Stomach smooth muscle (tissue), 2 donors: ENCODE data around the gene UBR1.
"Not testable (repeated sequence)": the region's sequence is repeated elsewhere in the genome, so short reads cannot be mapped to it uniquely, and the experiment has no call there.

Experiments
- H3K27ac ChIP-seq: one replicate; pipeline ENCODE4 v1.7.0; 2013; ENCODE audit warnings: mild to moderate bottlenecking, low read length, inconsistent platforms
- H3K27me3 ChIP-seq, 2 donors: one replicate each; pipeline ENCODE4 v1.7.0; 2013; ENCODE audit warnings: low read length in 2 of 2; ENCODE audit not compliant: insufficient read depth in 2 of 2, control insufficient read depth in 1 of 2
- H3K36me3 ChIP-seq, 2 donors: one replicate each; pipeline ENCODE4 v1.7.0; 2013; ENCODE audit warnings: low read length in 2 of 2; ENCODE audit not compliant: control insufficient read depth in 2 of 2, insufficient read depth in 2 of 2
- H3K4me1 ChIP-seq: one replicate; pipeline ENCODE4 v1.7.0; 2013; ENCODE audit warnings: low read length; ENCODE audit not compliant: control insufficient read depth, insufficient read depth
- H3K4me3 ChIP-seq, 2 donors: one replicate each; pipeline ENCODE4 v1.7.0; 2013; ENCODE audit warnings: low read length in 2 of 2
- H3K9ac ChIP-seq, 2 donors: one replicate each; pipeline ENCODE4 v1.7.0; 2013; ENCODE audit warnings: low read length in 2 of 2, mild to moderate bottlenecking in 1 of 2
- H3K9me3 ChIP-seq, 2 donors: one replicate each; pipeline ENCODE4 v1.7.0; 2013; ENCODE audit warnings: low read length in 2 of 2; ENCODE audit not compliant: control insufficient read depth in 2 of 2
- donor health status: healthy.
- donor health status: Pancreatic carcinoma.

The UBR1 gene

DNA sequence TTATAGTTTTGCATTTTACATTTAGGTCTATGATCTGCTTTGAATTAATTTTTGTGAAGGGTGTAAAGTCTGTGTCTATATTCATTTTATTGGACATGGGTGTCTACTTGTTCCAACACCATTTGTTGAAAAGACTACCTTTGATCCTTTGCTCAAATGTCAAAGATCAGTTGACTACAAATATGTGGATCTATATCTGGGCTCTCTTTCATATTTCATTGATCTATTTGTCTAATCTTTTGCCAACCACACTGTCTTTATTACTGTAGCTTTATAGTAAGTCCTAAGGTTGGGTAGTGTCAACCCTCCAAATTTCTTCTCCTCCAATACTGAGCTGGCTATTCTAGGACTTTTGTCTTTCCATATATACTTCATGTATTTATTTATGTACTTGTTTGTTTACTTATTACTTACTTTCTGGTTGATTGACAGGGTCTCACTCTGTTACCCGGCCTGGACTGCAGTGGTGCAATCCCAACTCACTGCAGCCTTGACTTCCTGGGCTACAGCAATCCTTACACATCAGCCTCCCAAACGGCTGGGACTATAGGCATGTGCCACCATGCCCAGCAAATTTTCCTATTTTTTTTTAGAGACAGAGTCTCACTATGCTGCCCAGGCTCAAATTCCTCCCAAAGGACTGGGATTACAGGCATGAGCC lies 131.5 kb downstream of the UBR1 start:
- Histone ChIP-seq H3K36me3 (peaks cover 32 to 42% of the 10 kb centered on the region in 2 donors), H3K4me1 (no peaks in the 10 kb centered on the region), H3K9me3 (no peaks in the 10 kb centered on the region), H3K9ac (no peak overlapping the region), H3K27me3 (no peaks in the 10 kb centered on the region), H3K4me3 (no peak overlapping the region), H3K27ac (no peak overlapping the region)

DNA sequence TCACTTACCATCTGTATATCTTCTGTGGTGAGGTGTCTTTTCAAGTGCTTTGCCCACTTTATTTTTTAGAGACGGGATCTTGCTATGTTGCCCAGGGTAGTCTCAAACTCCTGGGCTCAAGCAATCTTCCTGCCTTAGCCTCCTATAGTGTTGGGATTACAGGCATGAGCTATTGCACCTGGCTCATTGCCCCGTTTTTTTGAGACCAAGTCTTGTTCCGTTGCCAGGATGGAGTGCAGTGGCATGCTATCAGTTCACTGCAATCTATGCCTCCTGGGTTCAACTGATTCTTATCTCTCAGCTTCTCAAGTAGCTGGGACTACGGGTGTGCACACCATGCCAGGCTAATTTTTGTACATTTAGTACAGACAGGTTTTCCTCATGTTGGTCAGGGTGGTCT lies 132.7 kb downstream of the UBR1 start:
- H3K36me3 ChIP-seq, result peaks cover 34 to 41% of the 10 kb centered on the region in 2 donors
- no peaks in the 10 kb centered on the region for H3K9me3 ChIP-seq
- no peaks in the 10 kb centered on the region for H3K4me1 ChIP-seq
- no peaks in the 10 kb centered on the region for H3K27me3 ChIP-seq
- H3K9ac ChIP-seq, result no peak overlapping the region
- no peak overlapping the region for H3K27ac ChIP-seq
- no peak overlapping the region for H3K4me3 ChIP-seq

DNA sequence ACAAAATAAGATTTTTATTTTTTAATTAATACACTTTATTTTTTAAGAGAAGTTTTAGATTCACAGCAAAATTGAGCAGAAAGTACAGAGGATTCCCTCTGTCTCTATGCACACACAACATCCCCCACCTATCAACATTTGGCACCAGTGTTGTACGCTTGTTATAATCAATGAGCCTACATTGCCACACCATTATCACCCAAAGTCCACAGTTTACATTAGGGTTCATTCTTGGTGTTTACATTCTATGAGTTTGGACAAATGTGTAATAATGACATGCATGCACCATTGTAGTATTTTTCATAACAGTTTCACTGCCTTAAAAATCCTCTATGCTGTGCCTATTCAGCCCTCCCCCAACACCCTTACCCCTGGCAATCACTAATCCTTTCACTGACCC lies 134.0 kb downstream of the UBR1 start:
- Histone ChIP-seq H3K9me3 (no peaks in the 10 kb centered on the region), H3K4me3 (no peak overlapping the region), H3K4me1 (no peaks in the 10 kb centered on the region), H3K36me3 (peaks cover 28 to 34% of the 10 kb centered on the region in 2 donors), H3K27me3 (no peaks in the 10 kb centered on the region), H3K27ac (no peak overlapping the region), H3K9ac (no peak overlapping the region)

DNA sequence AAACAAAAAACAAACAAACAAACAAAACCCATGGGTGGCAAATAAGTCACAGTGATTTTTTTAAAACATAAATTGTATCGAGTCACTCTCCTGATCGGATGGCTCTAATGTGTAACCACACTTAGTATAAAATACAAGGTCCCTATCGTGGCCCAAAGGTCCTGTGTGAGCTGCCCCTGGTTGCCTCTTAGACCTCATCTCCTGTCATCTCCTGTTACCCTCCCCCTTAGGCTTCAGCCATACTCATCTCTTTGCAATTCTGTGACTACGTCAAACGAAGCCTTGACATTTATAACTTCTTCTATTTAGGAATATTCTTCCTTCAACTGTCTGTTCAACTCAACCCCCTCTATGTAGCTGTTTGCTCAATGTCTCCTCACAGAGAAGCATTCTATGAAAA lies 141.4 kb downstream of the UBR1 start:
- peaks cover 29 to 35% of the 10 kb centered on the region in 2 donors for H3K36me3 ChIP-seq
- H3K27me3 ChIP-seq, result no peaks in the 10 kb centered on the region
- H3K4me1 ChIP-seq, result no peaks in the 10 kb centered on the region
- no peak overlapping the region for H3K9ac ChIP-seq
- H3K27ac ChIP-seq, result no peak overlapping the region
- no peaks in the 10 kb centered on the region for H3K9me3 ChIP-seq
- H3K4me3 ChIP-seq, result no peak overlapping the region

DNA sequence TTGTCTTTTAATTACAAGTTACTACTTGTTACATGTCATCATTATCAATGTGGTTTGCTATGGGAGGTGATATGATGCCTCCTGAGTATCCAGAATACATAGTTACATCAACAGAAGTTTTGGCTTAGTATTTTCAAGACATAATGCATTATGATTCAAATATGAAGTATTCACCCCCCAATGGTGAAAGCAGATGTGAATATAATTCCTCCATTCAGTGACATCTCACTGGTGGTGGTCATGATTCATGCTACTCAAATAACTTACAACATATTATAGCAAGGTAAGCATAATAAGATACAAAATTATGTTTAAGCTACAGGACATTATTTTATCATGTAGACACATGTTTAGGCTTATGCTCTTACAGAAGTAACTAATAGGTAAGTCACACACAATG lies 150.3 kb downstream of the UBR1 start:
- H3K27me3 ChIP-seq, result no peaks in the 10 kb centered on the region
- H3K36me3 ChIP-seq, result peaks cover 40 to 49% of the 10 kb centered on the region in 2 donors
- no peak overlapping the region for H3K27ac ChIP-seq
- no peaks in the 10 kb centered on the region for H3K4me1 ChIP-seq
- H3K4me3 ChIP-seq, result no peak overlapping the region
- H3K9me3 ChIP-seq, result no peaks in the 10 kb centered on the region
- no peak overlapping the region for H3K9ac ChIP-seq

DNA sequence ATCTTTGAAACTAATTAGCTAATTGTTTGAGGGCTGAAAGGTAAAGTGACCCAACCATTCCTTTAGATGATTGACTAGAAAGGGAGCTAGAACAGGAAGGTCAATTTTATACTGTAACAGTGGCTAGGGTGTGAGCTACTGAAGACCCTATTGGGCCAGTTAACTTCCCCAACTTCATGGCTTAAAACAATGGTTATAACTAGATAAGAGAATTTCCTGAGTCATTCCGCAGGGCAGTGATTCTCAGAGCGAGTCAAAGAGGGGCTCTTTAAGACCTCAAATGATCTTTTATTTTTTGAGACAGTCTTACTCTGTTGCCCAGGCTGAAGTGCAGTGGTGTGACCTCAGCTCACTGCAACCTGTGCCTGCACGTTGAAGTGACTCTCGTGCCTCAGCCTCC lies 151.5 kb downstream of the UBR1 start:
- no peaks in the 10 kb centered on the region for H3K27me3 ChIP-seq
- no peaks in the 10 kb centered on the region for H3K9me3 ChIP-seq
- no peak overlapping the region for H3K4me3 ChIP-seq
- H3K4me1 ChIP-seq, result no peaks in the 10 kb centered on the region
- H3K36me3 ChIP-seq, result peaks cover 37 to 45% of the 10 kb centered on the region in 2 donors
- no peak overlapping the region for H3K27ac ChIP-seq
- H3K9ac ChIP-seq, result no peak overlapping the region

DNA sequence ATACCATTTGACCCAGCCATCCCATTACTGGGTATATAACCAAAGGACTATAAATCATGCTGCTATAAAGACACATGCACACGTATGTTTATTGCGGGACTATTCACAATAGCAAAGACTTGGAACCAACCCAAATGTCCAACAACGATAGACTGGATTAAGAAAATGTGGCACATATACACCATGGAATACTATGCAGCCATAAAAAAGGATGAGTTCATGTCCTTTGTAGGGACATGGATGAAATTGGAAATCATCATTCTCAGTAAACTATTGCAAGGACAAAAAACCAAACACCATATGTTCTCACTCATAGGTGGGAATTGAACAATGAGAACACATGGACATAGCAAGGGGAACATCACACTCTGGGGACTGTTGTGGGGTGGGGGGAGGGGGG lies 156.9 kb downstream of the UBR1 start:
- not testable (repeated sequence) for H3K9ac ChIP-seq, H3K27me3 ChIP-seq, H3K27ac ChIP-seq, H3K4me3 ChIP-seq, H3K9me3 ChIP-seq, H3K4me1 ChIP-seq
- peaks cover 29 to 32% of the 10 kb centered on the region in 2 donors for H3K36me3 ChIP-seq

DNA sequence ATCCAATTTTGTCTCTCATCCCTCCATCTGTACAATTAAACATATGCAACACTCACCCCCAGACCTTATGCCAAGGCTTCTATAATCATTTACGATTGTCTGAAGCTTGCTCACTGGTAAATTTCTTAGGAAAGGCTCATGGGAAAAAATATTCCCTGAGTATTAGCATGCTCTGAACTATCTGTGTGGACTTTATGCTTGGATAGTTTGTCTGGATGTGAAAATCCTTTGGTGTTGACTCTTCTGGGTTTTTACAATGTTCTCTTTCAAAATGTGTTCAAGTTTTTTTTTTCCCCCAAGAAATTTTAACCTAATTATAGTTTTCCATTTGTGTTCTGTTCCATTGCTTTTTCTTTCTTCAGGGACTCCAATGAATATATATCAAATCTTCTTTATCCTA lies 165.3 kb downstream of the UBR1 start:
- Histone ChIP-seq H3K9ac (no peak overlapping the region), H3K4me1 (no peaks in the 10 kb centered on the region)

DNA sequence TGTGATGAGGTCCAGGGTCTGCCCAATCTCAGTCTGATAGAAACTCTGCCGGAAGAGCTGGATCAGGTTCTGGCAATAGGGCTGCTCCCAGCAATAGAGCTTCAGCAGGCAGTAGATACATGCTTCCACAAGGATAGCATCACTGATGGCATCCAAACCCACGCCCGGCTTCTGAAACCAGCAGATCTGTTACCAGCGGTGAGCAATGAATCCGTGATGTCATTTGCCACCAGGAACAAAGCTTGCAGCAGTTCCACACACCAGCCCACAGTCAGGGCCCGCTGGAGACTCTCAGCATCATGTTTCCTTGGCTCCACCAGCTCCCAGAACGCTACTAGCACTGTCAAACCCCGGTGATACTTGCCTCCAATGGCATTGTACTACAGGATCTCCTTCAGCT lies 166.0 kb downstream of the UBR1 start:
- Histone ChIP-seq H3K36me3 (peaks cover under 1 to 8% of the 10 kb centered on the region in 2 donors), H3K27ac (no peak overlapping the region), H3K27me3 (no peaks in the 10 kb centered on the region), H3K9ac (no peak overlapping the region), H3K4me3 (no peak overlapping the region), H3K9me3 (peaks cover 0 to 3% of the 10 kb centered on the region in 2 donors), H3K4me1 (no peaks in the 10 kb centered on the region)

More for the DNA sequence above, 165.3 kb downstream of the UBR1 start:
- Histone ChIP-seq H3K27me3 (no peaks in the 10 kb centered on the region), H3K36me3 (peaks cover 7 to 8% of the 10 kb centered on the region in 2 donors), H3K9me3 (peaks cover 0 to 3% of the 10 kb centered on the region in 2 donors), H3K4me3 (no peak overlapping the region), H3K27ac (no peak overlapping the region)

DNA sequence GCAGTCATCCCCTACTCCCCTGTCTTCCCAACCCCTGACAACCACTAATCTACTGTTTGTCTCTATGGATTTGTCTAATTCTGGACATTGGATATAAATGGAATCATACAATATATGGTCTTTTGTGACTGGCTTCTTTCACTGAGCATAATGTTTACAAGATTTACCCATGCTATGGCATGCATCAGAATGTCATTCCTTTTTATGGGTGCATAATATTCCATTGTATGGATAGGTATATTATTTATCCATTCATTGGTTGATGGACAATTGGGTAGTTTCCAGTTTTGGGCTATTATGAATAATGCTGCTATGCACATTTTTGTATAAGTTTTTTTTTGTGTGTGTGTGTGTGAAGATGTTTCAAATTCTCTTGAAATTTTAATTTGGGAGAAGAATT lies 168.7 kb downstream of the UBR1 start:
- Histone ChIP-seq H3K9me3 (peaks cover 0 to 3% of the 10 kb centered on the region in 2 donors), H3K4me3 (no peak overlapping the region), H3K4me1 (no peaks in the 10 kb centered on the region), H3K36me3 (no peaks in the 10 kb centered on the region), H3K27me3 (no peaks in the 10 kb centered on the region), H3K27ac (no peak overlapping the region), H3K9ac (no peak overlapping the region)

DNA sequence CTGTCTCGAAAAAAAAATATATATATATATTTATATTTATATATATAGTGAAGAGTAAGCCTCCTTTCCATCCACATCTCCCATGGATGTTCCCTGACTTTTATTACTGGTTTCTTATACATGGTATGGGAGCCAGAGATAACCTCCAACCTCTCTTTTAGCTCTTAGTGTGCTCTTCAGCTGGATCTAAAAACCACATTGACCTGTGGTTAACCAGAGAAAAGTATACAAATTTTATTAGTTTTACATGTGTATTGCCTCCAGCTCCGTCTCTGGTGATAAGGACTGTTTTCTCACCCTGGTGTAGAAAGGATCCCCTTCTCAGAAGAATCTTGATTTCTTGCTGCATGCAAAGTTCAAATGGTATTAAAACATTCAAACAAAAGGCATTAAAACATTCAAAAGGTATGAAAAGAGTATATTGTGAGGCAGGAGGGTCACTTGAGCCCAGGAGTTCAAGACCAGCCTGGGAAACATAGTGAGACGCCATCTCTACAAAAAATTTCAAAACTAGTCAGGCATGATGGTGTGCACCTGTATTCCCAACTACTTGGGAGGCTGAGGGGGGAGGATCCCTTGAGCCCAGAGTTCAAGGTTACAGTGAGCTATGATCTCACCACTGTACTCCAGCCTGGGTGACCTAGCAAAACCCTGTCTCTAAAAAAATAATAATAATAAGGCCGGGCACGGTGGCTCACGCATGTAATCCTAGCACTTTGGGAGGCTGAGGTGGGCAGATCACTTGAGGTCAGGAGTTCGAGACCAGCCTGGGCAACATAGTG lies 171.8 kb downstream of the UBR1 start:
- H3K9me3 ChIP-seq, result peaks cover 0 to 3% of the 10 kb centered on the region in 2 donors
- no peak overlapping the region for H3K27ac ChIP-seq
- no peaks in the 10 kb centered on the region for H3K4me1 ChIP-seq
- H3K27me3 ChIP-seq, result no peaks in the 10 kb centered on the region
- no peak overlapping the region for H3K4me3 ChIP-seq
- H3K9ac ChIP-seq, result no peak overlapping the region
- H3K36me3 ChIP-seq, result no peaks in the 10 kb centered on the region
